Activated T-cell treated with anti-CD3 and anti-CD28 coated beads, Interleukin-2, amount 50 U/mL, for 24 hours (primary cell): ENCODE results near the gene EEPD1.
"Not testable (repeated sequence)": the region's sequence is repeated elsewhere in the genome, so short reads cannot be mapped to it uniquely, and the experiment has no call there.

Source experiments
- DNase-seq: peaks from one replicate; pipeline ENCODE4 v3.0.0-alpha.2; 2020
- H3K27ac Mint-ChIP-seq: 2 replicates; pipeline ENCODE4 v1.8.0; 2020; ENCODE audit warnings: mild to moderate bottlenecking, mixed read lengths
- H3K27me3 Mint-ChIP-seq: 2 replicates; pipeline ENCODE4 v1.8.0; 2020; ENCODE audit warnings: mixed read lengths
- H3K36me3 Mint-ChIP-seq: 2 replicates; pipeline ENCODE4 v1.8.0; 2020; ENCODE audit warnings: low read depth, mixed read lengths
- H3K4me1 Mint-ChIP-seq: 2 replicates; pipeline ENCODE4 v1.8.0; 2020; ENCODE audit warnings: low read depth, mixed read lengths
- H3K4me3 Mint-ChIP-seq: 2 replicates; pipeline ENCODE4 v1.8.0; 2020; ENCODE audit warnings: mild to moderate bottlenecking, moderate library complexity, mixed read lengths
- H3K9me3 Mint-ChIP-seq: 2 replicates; pipeline ENCODE4 v1.8.0; 2020; ENCODE audit warnings: mixed read lengths

The EEPD1 gene

DNA sequence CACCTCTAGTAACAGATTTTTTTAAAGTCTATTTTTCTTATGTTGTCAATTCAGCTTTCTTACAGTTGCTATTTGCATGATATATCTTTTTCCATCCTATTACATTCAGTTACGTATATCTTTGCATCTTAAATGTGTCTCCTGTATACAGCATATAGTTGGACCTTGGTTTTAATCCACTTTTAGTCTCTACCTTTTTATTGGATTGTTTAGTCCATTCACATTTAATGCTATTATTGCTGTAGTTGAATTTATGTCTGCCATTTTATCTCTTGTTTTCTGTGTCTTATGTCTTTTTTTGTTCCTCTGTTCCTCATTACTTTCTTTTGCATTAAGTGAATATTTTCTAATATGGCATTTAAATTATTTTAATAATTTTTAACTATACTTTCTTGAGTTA, 100.6 kb downstream of the EEPD1 start:
- DNase-seq = no peak
- Mint-ChIP-seq H3K27ac (no peak overlapping the region), H3K9me3 (peaks cover 21% of the 10 kb centered on the region), H3K36me3 (peaks cover 3% of the 10 kb centered on the region), H3K27me3 (no peaks in the 10 kb centered on the region), H3K4me1 (no peaks in the 10 kb centered on the region), H3K4me3 (no peak overlapping the region)

DNA sequence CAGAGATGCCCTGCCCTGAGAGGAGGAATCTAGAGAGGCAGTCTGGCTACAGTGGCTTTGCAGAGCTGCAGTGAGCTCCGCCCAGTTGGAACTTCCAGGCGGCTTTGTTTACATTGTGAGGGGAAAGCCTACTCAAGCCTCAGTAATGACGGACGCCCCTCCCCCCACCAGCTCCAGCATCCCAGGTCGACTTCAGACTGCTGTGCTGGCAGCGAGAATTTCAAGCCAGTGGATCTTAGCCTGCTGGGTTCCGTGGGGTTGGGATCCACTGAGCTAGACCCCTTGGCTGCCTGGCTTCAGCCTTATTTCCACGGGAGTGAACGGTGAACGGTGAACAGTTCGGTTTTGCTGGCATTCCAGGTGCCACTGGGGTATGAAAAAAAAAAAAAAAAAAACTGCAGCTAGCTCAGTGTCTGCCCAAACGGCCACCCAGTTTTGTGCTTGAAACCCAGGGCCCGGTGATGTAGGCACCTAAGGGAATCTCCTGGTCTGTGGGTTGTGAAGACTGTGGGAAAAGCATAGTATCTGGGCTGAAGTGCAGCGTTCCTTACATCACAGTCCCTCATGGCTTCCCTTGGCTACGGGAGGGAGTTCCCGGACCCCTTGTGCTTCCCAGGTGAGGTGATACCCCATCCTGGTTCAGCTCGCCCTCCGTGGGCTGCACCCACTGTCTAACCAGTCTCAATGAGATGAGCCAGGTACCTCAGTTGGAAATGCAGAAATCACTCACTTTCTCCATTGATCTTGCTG, 105.6 kb downstream of the EEPD1 start:
- H3K36me3 Mint-ChIP-seq, DNase-seq: not testable (repeated sequence)

DNA sequence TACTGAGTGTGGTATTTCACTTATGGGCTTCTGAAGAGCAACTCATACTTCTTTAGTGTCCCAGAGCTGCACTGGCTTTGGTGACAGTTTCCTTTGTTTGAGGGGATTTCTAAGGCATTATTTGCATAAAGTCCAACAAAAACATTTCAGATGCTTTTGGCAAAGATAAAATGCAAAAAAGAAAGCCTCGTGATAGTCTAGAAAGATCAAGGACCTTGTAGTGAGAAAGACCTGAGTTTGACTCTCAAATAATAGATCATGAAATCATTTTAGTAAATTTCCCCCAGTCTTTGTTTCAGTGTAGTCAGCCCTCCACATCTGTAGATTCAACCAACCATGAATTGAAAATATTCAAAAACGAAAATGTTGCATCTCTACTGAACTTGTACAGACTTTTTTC, 107.4 kb downstream of the EEPD1 start:
- no peak overlapping the region for H3K27ac Mint-ChIP-seq

More for the DNA sequence above, 105.6 kb downstream of the EEPD1 start:
- H3K27me3 Mint-ChIP-seq, H3K27ac Mint-ChIP-seq, H3K4me3 Mint-ChIP-seq: not testable (repeated sequence)
- H3K4me1 Mint-ChIP-seq = peaks cover 18% of the 10 kb centered on the region
- peaks cover 21% of the 10 kb centered on the region for H3K9me3 Mint-ChIP-seq

DNA sequence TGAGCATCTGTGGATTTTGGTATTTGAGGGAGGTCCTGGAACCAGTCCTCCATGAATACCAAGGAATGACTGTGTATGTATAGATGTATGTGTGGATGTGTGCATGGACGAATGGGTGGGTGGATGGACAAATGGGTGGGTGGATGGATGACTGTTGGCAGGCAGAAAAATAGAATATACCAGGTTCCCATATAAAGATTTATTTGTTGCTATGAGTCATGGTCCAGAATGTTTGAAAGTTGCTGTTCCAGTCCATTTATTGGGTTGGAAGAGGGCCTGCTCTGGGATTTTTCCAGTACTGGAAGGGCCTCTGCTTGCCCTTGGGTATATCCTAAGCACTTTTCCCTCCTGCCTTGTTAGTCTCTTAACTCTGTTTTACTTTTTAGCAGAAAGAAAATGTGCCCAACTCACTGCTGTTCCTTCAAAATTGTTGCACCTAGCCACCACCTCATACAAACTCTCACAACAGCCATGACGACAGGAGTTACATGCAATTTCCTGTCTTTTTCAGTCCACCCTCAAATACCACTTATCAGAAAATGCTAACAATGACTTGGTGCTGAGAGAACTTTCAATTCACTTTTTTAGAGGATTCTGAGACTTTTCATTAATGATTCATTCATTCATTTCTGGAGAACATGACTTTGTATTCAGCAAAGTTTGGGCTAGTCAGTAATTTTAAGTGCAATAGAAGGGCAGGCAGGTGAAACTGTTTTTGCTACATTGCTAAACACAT, 108.1 kb downstream of the EEPD1 start:
- DNase-seq = no peak
- Mint-ChIP-seq H3K4me3 (no peak overlapping the region), H3K4me1 (peaks cover 27% of the 10 kb centered on the region), H3K36me3 (no peaks in the 10 kb centered on the region), H3K27me3 (no peaks in the 10 kb centered on the region), H3K9me3 (peaks cover 4% of the 10 kb centered on the region), H3K27ac (no peak overlapping the region)

More for the DNA sequence above, 107.4 kb downstream of the EEPD1 start:
- Mint-ChIP-seq H3K4me1 (peaks cover 22% of the 10 kb centered on the region), H3K27me3 (no peaks in the 10 kb centered on the region), H3K4me3 (no peak overlapping the region), H3K9me3 (peaks cover 11% of the 10 kb centered on the region), H3K36me3 (no peaks in the 10 kb centered on the region)
- DNase-seq = no peak

DNA sequence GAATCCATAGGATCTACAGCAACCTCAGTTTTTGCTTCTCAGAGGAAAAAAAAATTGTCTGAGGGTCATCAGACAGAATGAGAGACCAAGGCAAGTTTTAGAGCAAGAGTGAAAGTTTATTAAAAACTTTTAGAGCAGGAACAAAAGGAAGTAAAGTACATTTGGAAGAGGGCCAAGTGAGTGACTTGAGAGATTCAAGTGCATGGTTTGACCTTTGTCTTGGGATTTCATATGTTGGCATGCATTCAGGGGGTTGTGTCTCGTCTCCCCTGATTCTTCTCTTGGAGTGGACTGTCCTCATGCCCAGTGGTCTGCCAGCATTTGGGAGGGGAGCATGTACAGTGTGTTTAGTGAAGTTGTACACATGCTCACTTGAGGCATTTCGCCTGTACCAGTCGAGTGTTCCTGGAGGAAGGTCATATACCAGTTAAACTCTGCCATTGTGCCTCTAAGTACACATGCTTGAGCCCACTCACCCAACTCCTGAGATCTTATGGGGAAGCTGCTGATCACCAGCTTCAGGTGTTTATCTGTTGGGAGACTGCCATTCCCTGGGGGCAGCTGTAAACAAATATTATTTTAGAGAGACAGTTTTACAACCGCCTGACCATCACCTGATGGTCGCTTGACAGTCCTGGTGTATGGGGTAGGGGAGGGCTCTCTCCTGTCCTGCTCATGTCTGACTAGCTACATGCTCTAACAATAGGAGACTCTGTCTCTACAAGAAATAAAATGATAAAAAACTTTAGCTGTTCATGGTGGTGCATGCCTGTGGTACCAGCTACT, 109.4 kb downstream of the EEPD1 start:
- Mint-ChIP-seq H3K27me3 (no peaks in the 10 kb centered on the region), H3K36me3 (no peaks in the 10 kb centered on the region), H3K4me1 (peaks cover 27% of the 10 kb centered on the region), H3K27ac (no peak overlapping the region), H3K9me3 (no peaks in the 10 kb centered on the region), H3K4me3 (no peak overlapping the region)
- DNase-seq = no peak

DNA sequence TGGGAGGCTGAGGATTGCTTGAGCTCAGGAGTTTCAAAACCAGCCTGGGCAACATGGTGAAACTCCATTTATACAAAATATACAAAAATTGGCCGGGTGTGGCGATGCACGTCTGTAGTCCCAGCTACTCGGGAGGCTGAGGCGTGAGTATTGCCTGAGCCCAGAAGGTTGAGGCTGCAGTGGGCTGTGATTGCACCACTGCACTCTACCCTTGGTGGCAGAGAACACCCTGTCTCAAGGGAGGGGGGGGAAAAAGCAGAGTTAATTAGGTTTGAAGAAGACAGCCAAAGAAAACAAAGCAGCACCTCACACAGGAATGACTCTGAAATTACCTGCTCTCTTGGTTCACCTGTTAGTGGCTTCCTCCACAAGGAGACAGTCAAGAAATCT, 110.0 kb downstream of the EEPD1 start:
- Mint-ChIP-seq H3K9me3 (no peaks in the 10 kb centered on the region), H3K4me3 (no peak overlapping the region), H3K4me1 (peaks cover 27% of the 10 kb centered on the region), H3K27ac (no peak overlapping the region), H3K27me3 (no peaks in the 10 kb centered on the region), H3K36me3 (no peaks in the 10 kb centered on the region)
- no peak for DNase-seq

DNA sequence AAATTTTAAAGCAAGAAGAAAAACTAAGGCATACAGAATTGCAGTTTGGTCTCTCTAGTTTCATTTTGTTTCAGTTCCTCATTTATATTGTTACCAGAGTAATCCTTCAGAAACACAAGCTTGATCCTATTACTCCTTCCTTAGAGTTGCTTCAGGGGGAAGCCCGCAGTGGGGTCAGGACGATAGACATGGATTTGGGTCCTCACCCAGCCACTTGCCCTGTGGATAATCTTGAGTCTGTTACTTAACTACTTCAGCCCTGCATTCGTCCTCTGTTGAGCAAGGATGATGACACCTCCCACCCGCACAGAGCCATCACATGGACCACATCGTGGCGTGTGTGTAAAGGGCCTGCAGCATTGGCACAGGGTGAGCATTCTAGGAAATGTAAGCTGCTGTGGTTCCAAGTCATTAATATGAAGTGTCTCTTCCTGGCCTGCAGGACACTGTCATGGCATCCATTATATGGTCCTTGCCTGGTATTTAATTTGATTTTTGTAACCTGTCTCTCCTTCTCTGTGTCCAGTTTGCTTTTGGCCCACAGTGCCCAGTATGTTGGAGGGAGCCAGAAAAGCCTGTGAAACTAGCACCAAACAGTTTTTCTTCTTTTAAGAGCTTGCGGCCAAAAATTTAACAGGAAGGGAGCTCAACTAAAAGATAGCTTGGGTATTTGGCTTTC, 111.2 kb downstream of the EEPD1 start:
- no peak overlapping the region for H3K4me3 Mint-ChIP-seq
- H3K27ac Mint-ChIP-seq = no peak overlapping the region
- H3K36me3 Mint-ChIP-seq = no peaks in the 10 kb centered on the region
- no peaks in the 10 kb centered on the region for H3K9me3 Mint-ChIP-seq
- DNase-seq = no peak
- H3K4me1 Mint-ChIP-seq = peaks cover 27% of the 10 kb centered on the region
- no peaks in the 10 kb centered on the region for H3K27me3 Mint-ChIP-seq

DNA sequence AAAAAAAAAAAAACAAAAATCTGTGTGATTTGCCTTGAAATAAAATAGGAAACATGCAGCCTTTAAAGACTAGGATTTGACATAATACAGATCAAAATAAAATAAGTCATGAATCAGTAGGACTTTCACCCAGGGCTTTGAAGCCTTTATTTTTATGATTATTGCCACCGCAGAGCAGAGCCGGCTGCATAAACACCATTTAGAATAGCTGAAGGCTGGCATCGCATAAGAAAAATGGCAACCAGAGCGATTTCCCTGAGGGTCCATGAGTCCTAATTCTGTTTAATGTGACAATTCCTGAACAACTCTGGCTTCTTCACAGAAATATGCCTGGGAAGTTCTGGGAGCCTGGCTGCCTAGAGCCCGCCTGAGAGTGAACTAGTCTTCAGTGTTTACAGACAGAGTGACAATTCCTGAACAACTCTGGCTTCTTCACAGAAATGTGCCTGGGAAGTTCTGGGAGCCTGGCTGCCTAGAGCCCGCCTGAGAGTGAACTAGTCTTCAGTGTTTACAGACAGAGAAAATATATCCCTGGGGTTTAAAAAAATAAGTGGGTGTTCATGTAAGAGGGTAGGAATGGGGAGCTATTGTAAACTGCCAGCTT, 112.0 kb downstream of the EEPD1 start:
- Mint-ChIP-seq H3K36me3 (no peaks in the 10 kb centered on the region), H3K4me1 (peaks cover 27% of the 10 kb centered on the region), H3K27ac (no peak overlapping the region), H3K27me3 (no peaks in the 10 kb centered on the region), H3K4me3 (no peak overlapping the region), H3K9me3 (no peaks in the 10 kb centered on the region)
- DNase-seq = no peak

DNA sequence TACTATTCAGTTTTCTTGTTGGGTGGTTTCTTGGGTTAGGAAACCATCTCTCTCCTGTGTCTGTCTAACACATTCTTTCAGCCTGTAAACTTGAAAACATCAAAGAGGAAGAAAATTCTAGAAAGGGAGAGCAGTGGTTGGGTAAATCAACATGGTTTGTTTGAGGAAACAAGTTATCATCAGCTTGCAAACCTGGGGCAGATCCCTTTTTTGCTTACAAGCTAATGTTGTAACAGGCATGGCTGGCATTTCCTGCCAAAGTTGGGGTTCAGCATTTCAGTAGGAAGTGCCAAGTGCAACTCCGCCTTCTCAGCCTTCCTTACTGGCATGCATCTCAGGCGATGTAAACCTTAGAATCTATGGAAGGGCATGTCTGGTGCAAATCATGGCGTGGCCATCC, 112.6 kb downstream of the EEPD1 start:
- Mint-ChIP-seq H3K27ac (no peak overlapping the region), H3K27me3 (no peaks in the 10 kb centered on the region)
- no peak for DNase-seq

DNA sequence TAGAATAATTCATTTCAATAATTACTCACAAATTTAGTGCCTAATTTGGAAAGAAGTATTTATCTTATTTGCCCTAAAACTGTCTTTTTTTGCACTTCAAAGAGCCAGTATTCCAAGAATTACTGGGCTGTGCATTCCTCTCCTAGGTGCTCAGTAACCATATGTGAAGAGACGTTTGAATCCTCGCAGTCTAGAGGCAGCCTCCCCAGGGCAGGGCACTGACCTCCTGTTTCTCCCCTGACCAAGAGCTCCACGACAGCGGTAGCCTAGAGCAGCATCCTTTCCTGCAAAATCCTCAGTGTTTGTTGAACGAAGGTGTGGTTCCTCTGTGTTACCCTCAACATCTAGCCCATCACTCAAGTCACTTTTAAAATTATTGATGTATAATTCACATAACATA, 113.1 kb downstream of the EEPD1 start:
- DNase-seq = no peak
- Mint-ChIP-seq H3K27ac (no peak overlapping the region), H3K4me1 (peaks cover 21% of the 10 kb centered on the region), H3K4me3 (no peak overlapping the region), H3K9me3 (no peaks in the 10 kb centered on the region), H3K27me3 (no peaks in the 10 kb centered on the region), H3K36me3 (no peaks in the 10 kb centered on the region)

More for the DNA sequence above, 112.6 kb downstream of the EEPD1 start:
- Mint-ChIP-seq H3K9me3 (no peaks in the 10 kb centered on the region), H3K4me3 (no peak overlapping the region), H3K4me1 (peaks cover 24% of the 10 kb centered on the region), H3K36me3 (no peaks in the 10 kb centered on the region)

DNA sequence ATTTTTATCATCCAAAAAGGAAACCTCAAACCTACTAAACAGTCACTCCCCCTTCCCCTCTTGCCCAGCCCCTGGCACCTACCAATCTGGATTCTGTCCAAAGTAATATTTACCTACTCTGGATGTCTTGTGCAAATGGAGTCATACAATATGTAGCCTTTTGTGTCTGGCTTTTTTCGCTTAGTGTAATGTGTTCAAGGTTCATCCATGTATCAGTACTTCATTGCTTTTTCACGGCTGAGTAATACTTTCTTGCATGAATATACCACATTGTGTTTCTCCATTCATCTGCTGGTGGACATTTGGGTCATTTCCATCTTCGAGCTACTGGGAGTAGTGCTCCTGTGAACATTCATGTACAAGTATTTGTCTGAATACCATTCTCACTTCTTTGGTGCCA, 113.6 kb downstream of the EEPD1 start:
- no peaks in the 10 kb centered on the region for H3K36me3 Mint-ChIP-seq
- H3K4me3 Mint-ChIP-seq = no peak overlapping the region
- H3K9me3 Mint-ChIP-seq = no peaks in the 10 kb centered on the region
- H3K4me1 Mint-ChIP-seq = peaks cover 16% of the 10 kb centered on the region
- no peaks in the 10 kb centered on the region for H3K27me3 Mint-ChIP-seq
- DNase-seq = no peak
- H3K27ac Mint-ChIP-seq = no peak overlapping the region

DNA sequence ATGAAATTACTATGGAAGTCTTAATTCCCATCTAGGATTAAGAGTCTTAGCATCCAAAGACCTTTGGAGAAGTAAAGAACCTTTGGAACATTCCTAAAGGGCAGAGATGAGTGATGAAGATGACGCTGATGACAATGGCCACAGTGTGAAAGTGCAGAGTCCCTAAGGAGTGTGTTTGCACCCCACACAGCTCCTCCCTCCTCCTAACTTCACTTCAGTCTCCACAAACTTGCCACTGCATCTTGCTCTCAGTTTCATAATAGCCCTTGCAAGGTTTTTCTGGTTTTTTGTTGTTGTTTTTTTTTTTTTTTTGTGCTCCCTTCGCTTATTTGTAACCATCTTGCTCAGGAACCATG, 119.1 kb downstream of the EEPD1 start:
- Mint-ChIP-seq H3K27me3 (no peaks in the 10 kb centered on the region), H3K4me3 (no peak overlapping the region), H3K27ac (no peak overlapping the region), H3K9me3 (no peaks in the 10 kb centered on the region), H3K36me3 (no peaks in the 10 kb centered on the region), H3K4me1 (peaks cover 7% of the 10 kb centered on the region)
- DNase-seq = no peak

DNA sequence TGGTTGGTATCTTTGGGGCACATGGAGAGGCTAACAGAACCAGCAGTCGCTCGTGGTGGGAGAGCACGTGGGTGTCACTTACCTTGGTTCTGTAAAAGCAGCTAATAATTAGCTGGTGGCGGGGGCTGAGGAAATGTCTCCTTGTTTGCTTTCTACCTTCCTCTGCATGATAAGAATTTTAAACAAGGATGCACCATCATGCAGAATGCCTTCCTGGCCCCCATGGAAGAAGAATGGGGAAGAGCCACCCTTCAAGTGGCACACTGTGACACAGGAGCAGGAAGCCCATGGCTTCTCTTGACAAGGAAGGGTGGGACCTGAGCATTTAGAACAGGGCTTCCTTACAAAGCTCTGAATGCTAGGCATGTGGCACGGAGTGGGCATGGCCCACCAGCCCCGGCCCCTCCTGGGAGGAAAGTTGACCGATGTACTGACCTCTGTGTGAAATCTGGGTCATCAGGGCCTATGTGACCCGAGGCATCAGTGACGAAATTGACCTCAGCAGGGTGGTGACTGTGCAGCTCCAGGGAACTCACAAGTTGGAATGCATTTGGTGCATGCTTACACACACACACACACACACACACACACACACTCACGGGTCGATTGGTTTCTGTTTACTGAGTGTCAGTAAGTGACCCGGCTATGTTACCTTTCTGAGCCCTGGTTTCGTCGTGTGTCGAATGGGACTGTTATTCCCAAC, 119.7 kb downstream of the EEPD1 start:
- Mint-ChIP-seq H3K36me3 (no peaks in the 10 kb centered on the region), H3K4me3 (no peak overlapping the region), H3K9me3 (no peaks in the 10 kb centered on the region), H3K27me3 (no peaks in the 10 kb centered on the region), H3K27ac (no peak overlapping the region), H3K4me1 (peaks cover 7% of the 10 kb centered on the region)
- no peak for DNase-seq

DNA sequence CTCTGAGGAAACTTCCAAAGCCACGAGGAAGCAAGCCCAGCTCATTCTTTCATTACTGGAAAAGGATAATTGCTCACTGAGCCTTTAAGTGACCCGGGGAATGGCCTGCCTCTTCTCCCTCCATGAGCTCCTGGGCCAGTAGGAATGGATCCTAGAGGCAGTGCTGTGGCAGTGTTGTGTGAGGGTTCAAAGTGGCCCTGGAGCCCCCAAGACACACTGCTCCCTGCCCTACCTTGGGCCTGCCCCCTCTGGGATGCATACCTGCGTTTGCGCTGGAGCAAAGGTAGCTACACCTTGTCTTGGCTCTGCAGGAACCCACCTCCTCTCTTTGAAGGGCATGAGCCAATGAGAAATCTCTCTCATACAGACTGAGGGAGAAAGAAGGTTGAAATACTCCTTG, 120.8 kb downstream of the EEPD1 start:
- no peaks in the 10 kb centered on the region for H3K27me3 Mint-ChIP-seq
- no peak for DNase-seq
- H3K27ac Mint-ChIP-seq = no peak overlapping the region
- H3K36me3 Mint-ChIP-seq = no peaks in the 10 kb centered on the region
- H3K4me1 Mint-ChIP-seq = peaks cover 7% of the 10 kb centered on the region
- no peaks in the 10 kb centered on the region for H3K9me3 Mint-ChIP-seq
- H3K4me3 Mint-ChIP-seq = no peak overlapping the region
